GM12878 (cell line): ENCODE measurements around the gene NEXN. TPM values are rescaled to one million over a fixed set of nuclear protein-coding genes. Genes with fewer than 3 reads are reported as not detected.

Source experiments
- EGR1 ChIP-seq, 2 experiments: IDR thresholded peaks; 1 replicate in 1 of 2; 2 replicates in 1 of 2; pipeline ENCODE4 v1.6.1; 2011 to 2012; ENCODE audit warnings: low read depth in 2 of 2, low read length in 2 of 2, borderline replicate concordance in 1 of 2, mild to moderate bottlenecking in 1 of 2, moderate library complexity in 1 of 2
- ETV6 ChIP-seq, 2 experiments: fragments of 450-650 bp in 1 of 2; IDR thresholded peaks in 1 of 2; conservative IDR thresholded peaks in 1 of 2; 2 replicates each; pipeline ENCODE4 v1.6.1; 2014; ENCODE audit warnings: antibody characterized with exemption in 1 of 2, borderline replicate concordance in 1 of 2, low read depth in 1 of 2, mild to moderate bottlenecking in 1 of 2, moderate library complexity in 1 of 2
- FOXK2 ChIP-seq: fragments of 450-650 bp; IDR thresholded peaks from 2 replicates; pipeline ENCODE4 v1.6.1; 2017; ENCODE audit warnings: mild to moderate bottlenecking, moderate library complexity
- FOXM1 ChIP-seq: IDR thresholded peaks from 2 replicates; pipeline ENCODE4 v1.6.1; 2012; ENCODE audit warnings: low read depth, mild to moderate bottlenecking, inconsistent platforms, low read length, moderate library complexity
- IRF3 ChIP-seq: fragments of 450-650 bp; IDR thresholded peaks from 2 replicates; pipeline ENCODE4 v1.6.1; 2014; ENCODE audit warnings: mild to moderate bottlenecking
- NFIC ChIP-seq: IDR thresholded peaks from 2 replicates; pipeline ENCODE4 v1.6.1; 2012; ENCODE audit warnings: low read depth, mild to moderate bottlenecking, inconsistent platforms, low read length, moderate library complexity
- POU2F2 ChIP-seq: IDR thresholded peaks from 3 replicates; pipeline ENCODE4 v1.6.1; 2011; ENCODE audit warnings: low read depth, mild to moderate bottlenecking, low read length, borderline replicate concordance
- ZNF217 ChIP-seq: fragments of 450-650 bp; IDR thresholded peaks from 2 replicates; pipeline ENCODE4 v1.6.1; 2017; ENCODE audit warnings: antibody characterized with exemption, mild to moderate bottlenecking
- polyA plus RNA-seq, 11 experiments: library from polyadenylated mRNA; depleted of rRNA in 4 of 11; unstranded in 6 of 11; stranded (reverse) in 5 of 11; fragments of >200 nt; fragmentation: Nextera tagmentation in 4 of 11; fragmentation: Illumina TruSeq in 1 of 11; extraction: Ambion mirVana in 4 of 11; extraction: Trizol in 1 of 11; gene quantifications; 1 replicate in 1 of 11; 2 replicates in 10 of 11; pipeline versions ENCODE4 v1.2.1 to v1.2.3, GENCODE V29; 2011 to 2016; ENCODE audit warnings: inconsistent platforms in 2 of 11, missing spikeins in 2 of 11, low read depth in 1 of 11
- total RNA-seq, 4 experiments: library from RNA; depleted of rRNA in 3 of 4; stranded (reverse); fragments of >200 nt in 3 of 4; fragmentation: Illumina TruSeq in 1 of 4; extraction: Trizol in 1 of 4; gene quantifications; 2 replicates each; pipeline versions ENCODE4 v1.2.1 to v1.2.3, GENCODE V29; 2013 to 2021
- TF ChIP-seq, protein P1 (sequence below): fragments of 450-650 bp; IDR thresholded peaks from 2 replicates; pipeline ENCODE4 v1.6.1; 2018; ENCODE audit warnings: mild to moderate bottlenecking, low read depth, moderate library complexity; ENCODE audit not compliant: partially characterized antibody
- TF ChIP-seq, protein P2 (sequence below): IDR thresholded peaks from 2 replicates; pipeline ENCODE4 v1.6.1; 2012; ENCODE audit warnings: improper control_type of control experiment, low read depth, low read length; ENCODE audit not compliant: insufficient replicate concordance
- TF ChIP-seq, protein P3 (sequence below): fragments of 450-650 bp; IDR thresholded peaks from 2 replicates; pipeline ENCODE4 v1.6.1; 2016; ENCODE audit warnings: mild to moderate bottlenecking, moderate library complexity, borderline replicate concordance
- TF ChIP-seq, protein P4 (sequence below): IDR thresholded peaks from 2 replicates; pipeline ENCODE4 v1.6.1; 2011; ENCODE audit warnings: mild to moderate bottlenecking, low read depth, low read length, moderate library complexity; ENCODE audit not compliant: insufficient replicate concordance

The NEXN gene
- total and polyA plus RNA-seq, 10 of the 15 experiments (the other 5 are each of a cell fraction or from before 2014, with no cell fraction given): 2.5 to 46.6 (median 15.4) TPM

DNA sequence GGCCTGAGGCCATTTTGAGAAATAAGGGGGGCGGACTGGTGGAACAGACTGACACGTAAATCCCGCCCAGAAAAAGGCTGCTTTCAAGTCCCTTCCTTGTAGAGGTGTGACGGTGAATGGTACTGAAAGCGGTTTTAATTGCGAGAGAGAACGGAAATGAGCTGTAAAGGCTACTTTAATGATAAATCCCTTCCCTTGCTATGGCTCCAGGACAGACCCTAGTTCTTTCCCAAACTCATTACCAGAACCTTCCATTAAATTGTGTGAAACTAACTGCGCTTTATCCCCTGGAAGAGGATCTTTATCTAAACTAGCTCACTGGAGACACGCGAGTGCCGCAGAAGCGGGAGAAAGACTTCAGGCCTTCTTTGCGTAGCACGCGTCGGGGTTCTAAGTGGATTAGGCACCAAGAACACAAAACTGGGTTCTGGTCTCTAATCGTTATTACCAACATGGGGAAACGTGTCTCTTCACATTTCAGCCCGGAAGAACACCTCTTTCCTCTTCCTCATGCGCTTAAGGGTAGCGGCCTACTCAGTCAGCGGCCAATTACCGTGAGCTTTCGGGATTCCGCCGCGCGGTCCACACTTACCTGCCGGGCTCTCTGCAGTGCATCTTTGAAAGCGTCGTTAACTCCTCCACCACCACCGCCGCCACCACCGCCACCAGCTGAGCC is 90.0 kb downstream of the NEXN start (continued):
- TF ChIP-seq, protein P1, sequence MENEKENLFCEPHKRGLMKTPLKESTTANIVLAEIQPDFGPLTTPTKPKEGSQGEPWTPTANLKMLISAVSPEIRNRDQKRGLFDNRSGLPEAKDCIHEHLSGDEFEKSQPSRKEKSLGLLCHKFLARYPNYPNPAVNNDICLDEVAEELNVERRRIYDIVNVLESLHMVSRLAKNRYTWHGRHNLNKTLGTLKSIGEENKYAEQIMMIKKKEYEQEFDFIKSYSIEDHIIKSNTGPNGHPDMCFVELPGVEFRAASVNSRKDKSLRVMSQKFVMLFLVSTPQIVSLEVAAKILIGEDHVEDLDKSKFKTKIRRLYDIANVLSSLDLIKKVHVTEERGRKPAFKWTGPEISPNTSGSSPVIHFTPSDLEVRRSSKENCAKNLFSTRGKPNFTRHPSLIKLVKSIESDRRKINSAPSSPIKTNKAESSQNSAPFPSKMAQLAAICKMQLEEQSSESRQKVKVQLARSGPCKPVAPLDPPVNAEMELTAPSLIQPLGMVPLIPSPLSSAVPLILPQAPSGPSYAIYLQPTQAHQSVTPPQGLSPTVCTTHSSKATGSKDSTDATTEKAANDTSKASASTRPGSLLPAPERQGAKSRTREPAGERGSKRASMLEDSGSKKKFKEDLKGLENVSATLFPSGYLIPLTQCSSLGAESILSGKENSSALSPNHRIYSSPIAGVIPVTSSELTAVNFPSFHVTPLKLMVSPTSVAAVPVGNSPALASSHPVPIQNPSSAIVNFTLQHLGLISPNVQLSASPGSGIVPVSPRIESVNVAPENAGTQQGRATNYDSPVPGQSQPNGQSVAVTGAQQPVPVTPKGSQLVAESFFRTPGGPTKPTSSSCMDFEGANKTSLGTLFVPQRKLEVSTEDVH: no peak
- TF ChIP-seq, protein P2, sequence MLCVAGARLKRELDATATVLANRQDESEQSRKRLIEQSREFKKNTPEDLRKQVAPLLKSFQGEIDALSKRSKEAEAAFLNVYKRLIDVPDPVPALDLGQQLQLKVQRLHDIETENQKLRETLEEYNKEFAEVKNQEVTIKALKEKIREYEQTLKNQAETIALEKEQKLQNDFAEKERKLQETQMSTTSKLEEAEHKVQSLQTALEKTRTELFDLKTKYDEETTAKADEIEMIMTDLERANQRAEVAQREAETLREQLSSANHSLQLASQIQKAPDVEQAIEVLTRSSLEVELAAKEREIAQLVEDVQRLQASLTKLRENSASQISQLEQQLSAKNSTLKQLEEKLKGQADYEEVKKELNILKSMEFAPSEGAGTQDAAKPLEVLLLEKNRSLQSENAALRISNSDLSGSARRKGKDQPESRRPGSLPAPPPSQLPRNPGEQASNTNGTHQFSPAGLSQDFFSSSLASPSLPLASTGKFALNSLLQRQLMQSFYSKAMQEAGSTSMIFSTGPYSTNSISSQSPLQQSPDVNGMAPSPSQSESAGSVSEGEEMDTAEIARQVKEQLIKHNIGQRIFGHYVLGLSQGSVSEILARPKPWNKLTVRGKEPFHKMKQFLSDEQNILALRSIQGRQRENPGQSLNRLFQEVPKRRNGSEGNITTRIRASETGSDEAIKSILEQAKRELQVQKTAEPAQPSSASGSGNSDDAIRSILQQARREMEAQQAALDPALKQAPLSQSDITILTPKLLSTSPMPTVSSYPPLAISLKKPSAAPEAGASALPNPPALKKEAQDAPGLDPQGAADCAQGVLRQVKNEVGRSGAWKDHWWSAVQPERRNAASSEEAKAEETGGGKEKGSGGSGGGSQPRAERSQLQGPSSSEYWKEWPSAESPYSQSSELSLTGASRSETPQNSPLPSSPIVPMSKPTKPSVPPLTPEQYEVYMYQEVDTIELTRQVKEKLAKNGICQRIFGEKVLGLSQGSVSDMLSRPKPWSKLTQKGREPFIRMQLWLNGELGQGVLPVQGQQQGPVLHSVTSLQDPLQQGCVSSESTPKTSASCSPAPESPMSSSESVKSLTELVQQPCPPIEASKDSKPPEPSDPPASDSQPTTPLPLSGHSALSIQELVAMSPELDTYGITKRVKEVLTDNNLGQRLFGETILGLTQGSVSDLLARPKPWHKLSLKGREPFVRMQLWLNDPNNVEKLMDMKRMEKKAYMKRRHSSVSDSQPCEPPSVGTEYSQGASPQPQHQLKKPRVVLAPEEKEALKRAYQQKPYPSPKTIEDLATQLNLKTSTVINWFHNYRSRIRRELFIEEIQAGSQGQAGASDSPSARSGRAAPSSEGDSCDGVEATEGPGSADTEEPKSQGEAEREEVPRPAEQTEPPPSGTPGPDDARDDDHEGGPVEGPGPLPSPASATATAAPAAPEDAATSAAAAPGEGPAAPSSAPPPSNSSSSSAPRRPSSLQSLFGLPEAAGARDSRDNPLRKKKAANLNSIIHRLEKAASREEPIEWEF: peak; percentile 16
- TF ChIP-seq NFIC: no peak; the same call in 1 of the 2 replicates
- TF ChIP-seq, protein P3, sequence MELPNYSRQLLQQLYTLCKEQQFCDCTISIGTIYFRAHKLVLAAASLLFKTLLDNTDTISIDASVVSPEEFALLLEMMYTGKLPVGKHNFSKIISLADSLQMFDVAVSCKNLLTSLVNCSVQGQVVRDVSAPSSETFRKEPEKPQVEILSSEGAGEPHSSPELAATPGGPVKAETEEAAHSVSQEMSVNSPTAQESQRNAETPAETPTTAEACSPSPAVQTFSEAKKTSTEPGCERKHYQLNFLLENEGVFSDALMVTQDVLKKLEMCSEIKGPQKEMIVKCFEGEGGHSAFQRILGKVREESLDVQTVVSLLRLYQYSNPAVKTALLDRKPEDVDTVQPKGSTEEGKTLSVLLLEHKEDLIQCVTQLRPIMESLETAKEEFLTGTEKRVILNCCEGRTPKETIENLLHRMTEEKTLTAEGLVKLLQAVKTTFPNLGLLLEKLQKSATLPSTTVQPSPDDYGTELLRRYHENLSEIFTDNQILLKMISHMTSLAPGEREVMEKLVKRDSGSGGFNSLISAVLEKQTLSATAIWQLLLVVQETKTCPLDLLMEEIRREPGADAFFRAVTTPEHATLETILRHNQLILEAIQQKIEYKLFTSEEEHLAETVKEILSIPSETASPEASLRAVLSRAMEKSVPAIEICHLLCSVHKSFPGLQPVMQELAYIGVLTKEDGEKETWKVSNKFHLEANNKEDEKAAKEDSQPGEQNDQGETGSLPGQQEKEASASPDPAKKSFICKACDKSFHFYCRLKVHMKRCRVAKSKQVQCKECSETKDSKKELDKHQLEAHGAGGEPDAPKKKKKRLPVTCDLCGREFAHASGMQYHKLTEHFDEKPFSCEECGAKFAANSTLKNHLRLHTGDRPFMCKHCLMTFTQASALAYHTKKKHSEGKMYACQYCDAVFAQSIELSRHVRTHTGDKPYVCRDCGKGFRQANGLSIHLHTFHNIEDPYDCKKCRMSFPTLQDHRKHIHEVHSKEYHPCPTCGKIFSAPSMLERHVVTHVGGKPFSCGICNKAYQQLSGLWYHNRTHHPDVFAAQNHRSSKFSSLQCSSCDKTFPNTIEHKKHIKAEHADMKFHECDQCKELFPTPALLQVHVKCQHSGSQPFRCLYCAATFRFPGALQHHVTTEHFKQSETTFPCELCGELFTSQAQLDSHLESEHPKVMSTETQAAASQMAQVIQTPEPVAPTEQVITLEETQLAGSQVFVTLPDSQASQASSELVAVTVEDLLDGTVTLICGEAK: peak; percentile 47; the same call in 1 of the 2 replicates
- peak in 1 of 2 experiments; percentile 17; a peak in 1 of 3 replicates for TF ChIP-seq EGR1 (IDR thresholded peaks at IDR 0.05; ENCODE audit: borderline replicate concordance in 1 of 2, low read depth in 2 of 2, low read length in 2 of 2)
- TF ChIP-seq IRF3: no peak
- no peak for TF ChIP-seq ZNF217
- TF ChIP-seq, protein P4, sequence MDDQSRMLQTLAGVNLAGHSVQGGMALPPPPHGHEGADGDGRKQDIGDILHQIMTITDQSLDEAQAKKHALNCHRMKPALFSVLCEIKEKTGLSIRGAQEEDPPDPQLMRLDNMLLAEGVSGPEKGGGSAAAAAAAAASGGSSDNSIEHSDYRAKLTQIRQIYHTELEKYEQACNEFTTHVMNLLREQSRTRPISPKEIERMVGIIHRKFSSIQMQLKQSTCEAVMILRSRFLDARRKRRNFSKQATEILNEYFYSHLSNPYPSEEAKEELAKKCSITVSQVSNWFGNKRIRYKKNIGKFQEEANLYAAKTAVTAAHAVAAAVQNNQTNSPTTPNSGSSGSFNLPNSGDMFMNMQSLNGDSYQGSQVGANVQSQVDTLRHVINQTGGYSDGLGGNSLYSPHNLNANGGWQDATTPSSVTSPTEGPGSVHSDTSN: peak; percentile 77
- peak in 1 of 2 experiments; percentile 47; a peak in 1 of 4 replicates for TF ChIP-seq ETV6 (conservative IDR thresholded peaks at IDR 0.05 in 1 of 2, IDR thresholded peaks at IDR 0.05 in 1 of 2; ENCODE audit: borderline replicate concordance in 1 of 2, low read depth in 1 of 2)
- TF ChIP-seq POU2F2: peak; percentile 72; the same call in 2 of the 3 replicates
- TF ChIP-seq FOXM1: peak; percentile 36; the same call in 1 of the 2 replicates
- no peak for TF ChIP-seq FOXK2
